GM19240 (cell line): Measurements from ENCODE around the gene EPHB1.

ENCODE experiments used
- DNase-seq: peaks from one replicate; pipeline ENCODE4 v3.0.0; 2011; ENCODE audit warnings: low spot score; ENCODE audit not compliant: insufficient read length

The EPHB1 gene

GRCh38 chr3:135079095-135079494 lies 284.0 kb downstream of the EPHB1 start:
- no peak for DNase-seq

- DNase-seq = no peak
Measured at GRCh38 chr3:135081451-135081850, 286.4 kb downstream of the EPHB1 start.

- DNase-seq = no peak
Measured at GRCh38 chr3:135081856-135082434, 286.9 kb downstream of the EPHB1 start.

GRCh38 chr3:135082706-135083105 lies 287.6 kb downstream of the EPHB1 start:
- DNase-seq = no peak

- DNase-seq = no peak
Measured at GRCh38 chr3:135083179-135083578, 288.1 kb downstream of the EPHB1 start.

GRCh38 chr3:135083756-135084155 lies 288.7 kb downstream of the EPHB1 start:
- DNase-seq = no peak

GRCh38 chr3:135084405-135084804 lies 289.3 kb downstream of the EPHB1 start:
- DNase-seq = no peak

- no peak for DNase-seq
Measured at GRCh38 chr3:135084976-135085375, 289.9 kb downstream of the EPHB1 start.

GRCh38 chr3:135085652-135086436 lies 290.8 kb downstream of the EPHB1 start:
- no peak for DNase-seq

GRCh38 chr3:135087782-135088181 lies 292.7 kb downstream of the EPHB1 start:
- no peak for DNase-seq

GRCh38 chr3:135089451-135089850 lies 294.4 kb downstream of the EPHB1 start:
- DNase-seq = no peak

- no peak for DNase-seq
Measured at GRCh38 chr3:135090020-135090717, 295.1 kb downstream of the EPHB1 start.

- DNase-seq = no peak
Measured at GRCh38 chr3:135091946-135092345, 296.9 kb downstream of the EPHB1 start.

GRCh38 chr3:135093121-135093520 lies 298.1 kb downstream of the EPHB1 start:
- DNase-seq = no peak

GRCh38 chr3:135097276-135097946 lies 302.4 kb downstream of the EPHB1 start:
- no peak for DNase-seq

GRCh38 chr3:135099734-135100355 lies 304.8 kb downstream of the EPHB1 start:
- DNase-seq = no peak

- DNase-seq = no peak
Measured at GRCh38 chr3:135100366-135100765, 305.3 kb downstream of the EPHB1 start.

- no peak for DNase-seq
Measured at GRCh38 chr3:135103917-135104316, 308.9 kb downstream of the EPHB1 start.

GRCh38 chr3:135106445-135106844 lies 311.4 kb downstream of the EPHB1 start:
- peak; percentile 4 for DNase-seq

GRCh38 chr3:135107043-135107442 lies 312.0 kb downstream of the EPHB1 start:
- DNase-seq = no peak

- no peak for DNase-seq
Measured at GRCh38 chr3:135109681-135110080, 314.6 kb downstream of the EPHB1 start.
